ENCODE measurements around the gene SLC35F1. TPM values are rescaled to one million over a fixed set of nuclear protein-coding genes. Genes with fewer than 3 reads are reported as not detected.

The SLC35F1 gene
- total RNA-seq, 1 donor from 2014 or later = 4.5 TPM

DNA sequence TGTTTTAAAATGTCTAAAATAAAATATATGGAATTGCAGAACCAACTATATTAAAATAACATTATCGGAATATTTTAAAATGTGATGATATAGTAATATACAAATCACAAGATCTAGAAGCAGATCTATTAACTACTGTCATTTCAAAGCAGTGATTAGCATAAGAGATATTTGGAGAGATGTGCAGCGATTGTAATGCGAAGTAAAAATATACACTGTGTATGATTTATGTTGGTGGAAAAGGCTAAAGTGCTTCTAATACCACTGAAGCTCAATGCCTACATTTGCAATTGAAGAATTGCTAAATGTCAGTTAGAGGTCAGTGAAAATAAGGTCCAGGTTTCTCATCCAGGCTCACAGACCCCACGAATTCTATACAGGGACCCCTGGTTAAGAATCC, 392.4 kb downstream of the SLC35F1 start:
- Mint-ChIP-seq H3K27me3 (no peaks in the 10 kb centered on the region), H3K27ac (no peak overlapping the region), H3K36me3 (ENCODE audit: insufficient read depth) (no peaks in the 10 kb centered on the region), H3K4me3 (ENCODE audit: low read depth) (no peak overlapping the region), H3K4me1 (ENCODE audit: low read depth) (peaks cover 4% of the 10 kb centered on the region), H3K9me3 (ENCODE audit: low read depth) (no peaks in the 10 kb centered on the region)
- DNase-seq (ENCODE audit: low spot score, unreplicated experiment) = no peak
- TF ChIP-seq, protein P1, sequence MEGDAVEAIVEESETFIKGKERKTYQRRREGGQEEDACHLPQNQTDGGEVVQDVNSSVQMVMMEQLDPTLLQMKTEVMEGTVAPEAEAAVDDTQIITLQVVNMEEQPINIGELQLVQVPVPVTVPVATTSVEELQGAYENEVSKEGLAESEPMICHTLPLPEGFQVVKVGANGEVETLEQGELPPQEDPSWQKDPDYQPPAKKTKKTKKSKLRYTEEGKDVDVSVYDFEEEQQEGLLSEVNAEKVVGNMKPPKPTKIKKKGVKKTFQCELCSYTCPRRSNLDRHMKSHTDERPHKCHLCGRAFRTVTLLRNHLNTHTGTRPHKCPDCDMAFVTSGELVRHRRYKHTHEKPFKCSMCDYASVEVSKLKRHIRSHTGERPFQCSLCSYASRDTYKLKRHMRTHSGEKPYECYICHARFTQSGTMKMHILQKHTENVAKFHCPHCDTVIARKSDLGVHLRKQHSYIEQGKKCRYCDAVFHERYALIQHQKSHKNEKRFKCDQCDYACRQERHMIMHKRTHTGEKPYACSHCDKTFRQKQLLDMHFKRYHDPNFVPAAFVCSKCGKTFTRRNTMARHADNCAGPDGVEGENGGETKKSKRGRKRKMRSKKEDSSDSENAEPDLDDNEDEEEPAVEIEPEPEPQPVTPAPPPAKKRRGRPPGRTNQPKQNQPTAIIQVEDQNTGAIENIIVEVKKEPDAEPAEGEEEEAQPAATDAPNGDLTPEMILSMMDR (IDR thresholded peaks at IDR 0.05; ENCODE audit: unreplicated experiment) = no peak

GRCh38 chr6:118304321-118304720, 397.3 kb downstream of the SLC35F1 start:
- Mint-ChIP-seq H3K27ac (no peak overlapping the region), H3K27me3 (no peaks in the 10 kb centered on the region), H3K36me3 (ENCODE audit: insufficient read depth) (no peaks in the 10 kb centered on the region), H3K4me1 (ENCODE audit: low read depth) (peaks cover 2% of the 10 kb centered on the region), H3K9me3 (ENCODE audit: low read depth) (peaks cover 4% of the 10 kb centered on the region), H3K4me3 (ENCODE audit: low read depth) (no peak overlapping the region)
- TF ChIP-seq, protein P1 (IDR thresholded peaks at IDR 0.05; ENCODE audit: unreplicated experiment) = no peak
- DNase-seq (ENCODE audit: low spot score, unreplicated experiment) = no peak

GRCh38 chr6:118305081-118305480, 398.0 kb downstream of the SLC35F1 start:
- no peak overlapping the region for H3K4me3 Mint-ChIP-seq (ENCODE audit: low read depth)
- peaks cover 4% of the 10 kb centered on the region for H3K9me3 Mint-ChIP-seq (ENCODE audit: low read depth)
- no peak overlapping the region for H3K27ac Mint-ChIP-seq
- TF ChIP-seq, protein P1 (IDR thresholded peaks at IDR 0.05; ENCODE audit: unreplicated experiment) = no peak
- H3K27me3 Mint-ChIP-seq = no peaks in the 10 kb centered on the region
- DNase-seq (ENCODE audit: low spot score, unreplicated experiment) = no peak
- no peaks in the 10 kb centered on the region for H3K36me3 Mint-ChIP-seq (ENCODE audit: insufficient read depth)
- H3K4me1 Mint-ChIP-seq (ENCODE audit: low read depth) = peaks cover 2% of the 10 kb centered on the region

DNA sequence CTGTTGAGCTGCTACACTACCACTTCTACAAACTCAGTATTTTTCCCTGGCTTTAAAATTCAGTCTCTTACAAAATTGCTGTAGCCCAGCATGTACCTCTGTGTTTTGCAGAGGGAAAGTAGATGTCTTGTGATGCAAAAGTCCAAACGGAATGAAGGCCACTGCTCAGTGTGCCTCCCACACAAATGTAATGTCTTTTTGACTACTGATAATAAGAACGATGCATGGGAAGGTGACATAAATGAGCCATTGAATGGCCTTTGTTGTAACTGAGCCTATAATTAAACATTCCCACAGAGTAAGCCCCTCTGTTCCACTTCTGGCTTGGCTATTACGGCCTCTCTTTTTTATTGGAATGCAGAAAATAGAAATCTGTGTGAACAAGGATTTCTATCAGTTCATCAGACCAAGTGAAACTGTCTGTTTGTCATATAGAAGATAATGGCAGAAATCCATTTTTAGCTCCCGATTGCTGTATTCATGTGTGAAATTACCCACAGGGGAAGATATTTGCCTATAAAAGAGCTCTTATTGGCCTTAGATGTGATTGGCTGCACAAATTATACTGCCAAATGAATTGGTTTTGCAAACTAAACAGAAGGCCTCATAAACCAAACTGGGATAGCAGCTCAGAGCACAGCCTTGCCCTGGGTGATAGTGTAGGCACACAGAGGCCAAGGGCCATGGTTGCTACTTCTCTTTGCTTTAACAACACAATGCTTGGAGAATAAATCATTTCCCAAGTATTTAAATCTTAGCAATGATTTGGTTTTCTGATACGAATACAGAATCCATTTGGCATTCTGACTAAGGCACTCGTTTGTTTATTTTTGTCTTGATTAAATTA, 399.6 kb downstream of the SLC35F1 start:
- DNase-seq (ENCODE audit: low spot score, unreplicated experiment) = no peak
- Mint-ChIP-seq H3K4me3 (ENCODE audit: low read depth) (no peak overlapping the region), H3K4me1 (ENCODE audit: low read depth) (peaks cover 2% of the 10 kb centered on the region), H3K27ac (no peak overlapping the region), H3K9me3 (ENCODE audit: low read depth) (peaks cover 7% of the 10 kb centered on the region), H3K36me3 (ENCODE audit: insufficient read depth) (no peaks in the 10 kb centered on the region), H3K27me3 (no peaks in the 10 kb centered on the region)
- TF ChIP-seq, protein P1 (IDR thresholded peaks at IDR 0.05; ENCODE audit: unreplicated experiment) = no peak

GRCh38 chr6:118307581-118307980, 400.5 kb downstream of the SLC35F1 start:
- Mint-ChIP-seq H3K27me3 (no peaks in the 10 kb centered on the region), H3K4me3 (ENCODE audit: low read depth) (no peak overlapping the region), H3K27ac (no peak overlapping the region), H3K4me1 (ENCODE audit: low read depth) (peaks cover 5% of the 10 kb centered on the region), H3K9me3 (ENCODE audit: low read depth) (peaks cover 7% of the 10 kb centered on the region), H3K36me3 (ENCODE audit: insufficient read depth) (no peaks in the 10 kb centered on the region)
- TF ChIP-seq, protein P1 (IDR thresholded peaks at IDR 0.05; ENCODE audit: unreplicated experiment) = no peak
- no peak for DNase-seq (ENCODE audit: low spot score, unreplicated experiment)

All from progenitor cell of endocrine pancreas (in vitro differentiated cells).